Kidney capillary endothelial cell (primary cell): ENCODE measurements around the gene DOLK.

Source experiments
- DNase-seq: peaks from one replicate; pipeline ENCODE4 v3.0.0-alpha.2; 2018; ENCODE audit warnings: low spot score

Gene DOLK

GRCh38 chr9:128906741-128907140 is 40.7 kb downstream of the DOLK start:
- no peak for DNase-seq

DNA sequence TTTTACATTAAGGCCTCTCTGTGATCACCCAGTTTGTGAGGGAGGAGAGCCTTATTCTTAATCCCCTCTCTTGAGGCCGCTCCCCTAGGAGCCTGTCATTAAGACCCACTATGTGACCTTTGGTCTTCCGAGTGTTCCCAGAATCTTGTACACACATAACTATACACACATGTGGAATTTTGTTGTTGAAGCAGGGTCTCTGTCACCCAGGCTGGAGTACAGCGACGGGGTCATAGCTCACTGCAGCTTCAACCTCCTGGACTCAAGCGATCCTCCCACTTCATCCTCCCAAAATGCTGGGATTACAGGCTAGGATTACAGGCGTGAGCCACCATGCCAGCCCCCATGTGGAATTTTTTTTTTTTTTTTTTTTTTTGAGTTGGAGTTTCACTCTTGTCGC is 41.4 kb downstream of the DOLK start:
- DNase-seq = no peak

- DNase-seq = no peak
These were observed 43.4 kb downstream of the DOLK start for GRCh38 chr9:128903871-128904620.

DNA sequence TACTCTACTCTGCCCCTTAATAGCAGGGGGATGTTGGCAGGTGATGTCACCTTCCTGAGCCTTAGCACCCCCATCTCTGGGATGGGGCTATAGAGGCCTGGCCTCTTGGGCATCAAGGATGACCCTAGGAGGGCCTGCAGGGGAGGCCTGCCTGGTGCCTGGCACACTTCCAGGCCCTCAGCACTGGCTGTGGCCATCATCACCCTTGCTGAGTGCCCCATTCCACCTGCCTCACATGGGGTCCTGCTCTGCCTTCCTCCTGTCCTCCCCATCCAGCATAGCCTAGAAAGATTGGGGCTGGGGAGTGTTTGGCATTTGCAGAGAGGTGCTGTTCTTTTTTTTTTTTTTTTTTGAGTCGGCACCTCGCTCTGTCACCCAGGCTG is 44.3 kb downstream of the DOLK start:
- DNase-seq = no peak

DNA sequence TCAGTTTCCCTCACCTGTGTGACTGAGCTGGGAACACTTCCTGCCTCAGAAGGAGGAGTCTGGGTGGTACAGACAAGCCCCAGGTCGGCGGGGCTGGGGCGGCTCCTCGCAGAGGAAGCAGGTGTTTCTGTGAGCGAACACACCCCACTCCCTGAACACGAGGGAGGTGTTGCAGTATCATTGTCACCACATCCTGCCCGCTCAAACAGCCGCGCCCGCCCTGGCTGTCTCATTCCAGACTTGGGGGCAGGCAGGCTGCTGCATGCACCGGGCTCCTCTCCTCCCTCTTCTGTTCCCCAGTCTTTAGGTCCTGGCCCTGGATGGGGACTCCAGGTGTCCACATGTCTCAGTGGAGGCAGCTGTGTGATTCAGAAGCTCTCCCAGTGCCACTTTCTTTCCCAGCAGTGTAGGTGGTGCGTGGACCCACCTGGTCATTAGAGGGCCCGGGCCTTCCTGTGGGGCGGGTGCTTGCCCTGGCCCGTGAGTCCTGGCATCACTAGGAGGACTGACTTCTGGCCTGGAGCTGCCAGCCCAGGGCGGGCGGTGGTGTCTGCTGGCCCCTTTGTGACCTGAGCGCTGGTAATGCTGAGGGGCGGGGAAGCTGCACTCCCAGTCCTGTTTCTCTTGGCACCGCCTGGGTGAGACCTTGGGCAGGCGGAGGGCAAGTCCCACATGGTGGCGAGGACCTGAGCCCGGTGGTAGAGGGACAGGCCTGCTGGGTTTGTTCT is 44.9 kb downstream of the DOLK start:
- DNase-seq = no peak

DNA sequence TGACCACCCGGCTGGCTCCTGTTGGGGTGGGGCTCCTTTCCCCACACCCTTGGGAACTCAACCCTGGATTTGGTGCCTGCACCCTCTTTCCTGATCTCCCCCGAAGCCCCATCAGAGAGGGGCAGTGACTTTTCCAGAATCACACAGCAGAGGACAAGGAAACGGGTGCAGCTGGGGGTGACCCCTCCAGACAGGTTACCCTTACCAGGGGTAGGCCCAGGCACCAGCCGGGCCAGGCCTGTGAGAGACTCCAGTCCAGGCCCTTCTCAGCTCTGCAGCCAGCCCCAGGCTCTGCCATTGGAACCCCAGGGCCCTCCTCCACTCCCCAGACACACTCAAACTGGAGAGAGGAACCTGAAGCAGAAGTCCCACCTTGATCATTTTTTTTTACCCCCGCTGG is 45.6 kb downstream of the DOLK start:
- no peak for DNase-seq

- no peak for DNase-seq
These were observed 46.0 kb downstream of the DOLK start for GRCh38 chr9:128901379-128901778.

GRCh38 chr9:128899566-128900322 is 47.7 kb downstream of the DOLK start:
- DNase-seq = no peak

- DNase-seq = no peak
These were observed 48.4 kb downstream of the DOLK start for GRCh38 chr9:128898845-128899565.

- DNase-seq = no peak
These were observed 49.0 kb downstream of the DOLK start for GRCh38 chr9:128898382-128898781.

- no peak for DNase-seq
These were observed 51.8 kb downstream of the DOLK start for GRCh38 chr9:128895556-128895955.
